Measurements from ENCODE around the gene STX10. TPM values are rescaled to one million over a fixed set of nuclear protein-coding genes. Genes with fewer than 3 reads are reported as not detected.
"Not testable (repeated sequence)": the region's sequence is repeated elsewhere in the genome, so short reads cannot be mapped to it uniquely, and the experiment has no call there.

Gene STX10
- total RNA-seq, 1 donor from 2014 or later, result 78.1 TPM

- Mint-ChIP-seq H3K27ac (no peak overlapping the region), H3K4me3 (no peak overlapping the region), H3K27me3 (ENCODE audit: insufficient read depth) (no peaks in the 10 kb centered on the region), H3K36me3 (ENCODE audit: low read depth) (peaks cover 8% of the 10 kb centered on the region), H3K4me1 (ENCODE audit: low read depth) (peaks cover 32% of the 10 kb centered on the region), H3K9me3 (no peaks in the 10 kb centered on the region)
- no peak for DNase-seq (ENCODE audit: low spot score)
- intact Hi-C loops (cut with micrococcal nuclease), result no loop called here
These were observed 26.2 kb upstream of the STX10 start for GRCh38 chr19:13176345-13176744.

GRCh38 chr19:13173139-13173737, 23.1 kb upstream of the STX10 start:
- Mint-ChIP-seq H3K36me3 (ENCODE audit: low read depth) (peaks cover 8% of the 10 kb centered on the region), H3K27me3 (ENCODE audit: insufficient read depth) (no peaks in the 10 kb centered on the region), H3K4me1 (ENCODE audit: low read depth) (peaks cover 46% of the 10 kb centered on the region), H3K27ac (peak overlapping the region; percentile 95), H3K9me3 (no peaks in the 10 kb centered on the region), H3K4me3 (peak overlapping the region; percentile 82)
- intact Hi-C loops (cut with micrococcal nuclease), result loop anchor here (2.0 kb wide), 1 partner anchor 18 kb away; no protein-coding TSS in a partner anchor
- no peak for DNase-seq (ENCODE audit: low spot score)

GRCh38 chr19:13172346-13173138, 22.4 kb upstream of the STX10 start:
- no peak for DNase-seq (ENCODE audit: low spot score)
- Mint-ChIP-seq H3K4me3 (peak overlapping the region; percentile 82), H3K4me1 (ENCODE audit: low read depth) (peaks cover 51% of the 10 kb centered on the region), H3K9me3 (no peaks in the 10 kb centered on the region), H3K36me3 (ENCODE audit: low read depth) (peaks cover 8% of the 10 kb centered on the region), H3K27me3 (ENCODE audit: insufficient read depth) (no peaks in the 10 kb centered on the region), H3K27ac (peak overlapping the region; percentile 95)
- intact Hi-C loops (cut with micrococcal nuclease), result loop anchor here (2.0 kb wide), 1 partner anchor 18 kb away; no protein-coding TSS in a partner anchor

- Mint-ChIP-seq H3K4me3 (peak overlapping the region; percentile 66), H3K4me1 (ENCODE audit: low read depth) (peaks cover 62% of the 10 kb centered on the region), H3K27me3 (ENCODE audit: insufficient read depth) (no peaks in the 10 kb centered on the region), H3K36me3 (ENCODE audit: low read depth) (peaks cover 8% of the 10 kb centered on the region), H3K27ac (peak overlapping the region; percentile 74), H3K9me3 (no peaks in the 10 kb centered on the region)
- DNase-seq (ENCODE audit: low spot score), result no peak
- intact Hi-C loops (cut with micrococcal nuclease), result no loop called here
These were observed 21.0 kb upstream of the STX10 start for GRCh38 chr19:13171146-13171545.

GRCh38 chr19:13169769-13170168, 19.6 kb upstream of the STX10 start:
- peaks cover 72% of the 10 kb centered on the region for H3K4me1 Mint-ChIP-seq (ENCODE audit: low read depth)
- H3K27ac Mint-ChIP-seq, result peak overlapping the region; percentile 96
- H3K4me3 Mint-ChIP-seq, result peak overlapping the region; percentile 6
- peaks cover 8% of the 10 kb centered on the region for H3K36me3 Mint-ChIP-seq (ENCODE audit: low read depth)
- intact Hi-C loops (cut with micrococcal nuclease), result loop anchor here (5.0 kb wide), 1 partner anchor 563 kb away; no protein-coding TSS in a partner anchor
- H3K27me3 Mint-ChIP-seq (ENCODE audit: insufficient read depth), result no peaks in the 10 kb centered on the region
- no peaks in the 10 kb centered on the region for H3K9me3 Mint-ChIP-seq
- DNase-seq (ENCODE audit: low spot score), result no peak

- intact Hi-C loops (cut with micrococcal nuclease), result loop anchor here (2.0 to 5.0 kb wide), 3 partner anchors 13 to 566 kb away; no protein-coding TSS in a partner anchor
- not testable (repeated sequence) for DNase-seq (ENCODE audit: low spot score); H3K36me3 Mint-ChIP-seq (ENCODE audit: low read depth); H3K9me3 Mint-ChIP-seq; H3K27me3 Mint-ChIP-seq (ENCODE audit: insufficient read depth)
- Mint-ChIP-seq H3K4me1 (ENCODE audit: low read depth) (peaks cover 64% of the 10 kb centered on the region), H3K27ac (peak overlapping the region; percentile 44), H3K4me3 (peak overlapping the region; percentile 82)
These were observed 16.0 kb upstream of the STX10 start for GRCh38 chr19:13166151-13166550.

- no peak for DNase-seq (ENCODE audit: low spot score)
- intact Hi-C loops (cut with micrococcal nuclease), result loop anchor here (5.0 kb wide), 1 partner anchor 567 kb away; no protein-coding TSS in a partner anchor
- no peaks in the 10 kb centered on the region for H3K9me3 Mint-ChIP-seq
- peaks cover 59% of the 10 kb centered on the region for H3K4me1 Mint-ChIP-seq (ENCODE audit: low read depth)
- peak overlapping the region; percentile 94 for H3K27ac Mint-ChIP-seq
- no peaks in the 10 kb centered on the region for H3K36me3 Mint-ChIP-seq (ENCODE audit: low read depth)
- no peaks in the 10 kb centered on the region for H3K27me3 Mint-ChIP-seq (ENCODE audit: insufficient read depth)
- H3K4me3 Mint-ChIP-seq, result peak overlapping the region; percentile 82
These were observed 15.2 kb upstream of the STX10 start for GRCh38 chr19:13165162-13165997.

GRCh38 chr19:13164343-13165161, 14.4 kb upstream of the STX10 start:
- H3K36me3 Mint-ChIP-seq (ENCODE audit: low read depth), result peaks cover 3% of the 10 kb centered on the region
- peak overlapping the region; percentile 82 for H3K4me3 Mint-ChIP-seq
- intact Hi-C loops (cut with micrococcal nuclease), result loop anchor here (5.0 kb wide), 1 partner anchor 568 kb away; no protein-coding TSS in a partner anchor
- H3K4me1 Mint-ChIP-seq (ENCODE audit: low read depth), result peaks cover 56% of the 10 kb centered on the region
- H3K27ac Mint-ChIP-seq, result peak overlapping the region; percentile 94
- peak; percentile 45 for DNase-seq (ENCODE audit: low spot score)
- H3K9me3 Mint-ChIP-seq, result no peaks in the 10 kb centered on the region
- no peaks in the 10 kb centered on the region for H3K27me3 Mint-ChIP-seq (ENCODE audit: insufficient read depth)

- Mint-ChIP-seq H3K27ac (peak overlapping the region; percentile 94), H3K36me3 (ENCODE audit: low read depth) (peaks cover 3% of the 10 kb centered on the region), H3K27me3 (ENCODE audit: insufficient read depth) (no peaks in the 10 kb centered on the region), H3K4me3 (peak overlapping the region; percentile 82), H3K4me1 (ENCODE audit: low read depth) (peaks cover 48% of the 10 kb centered on the region), H3K9me3 (no peaks in the 10 kb centered on the region)
- intact Hi-C loops (cut with micrococcal nuclease), result loop anchor here (1.0 to 2.0 kb wide), 4 partner anchors 8 to 47 kb away; partner anchors contain the start of gene TRMT1
- peak; percentile 44 for DNase-seq (ENCODE audit: low spot score)
These were observed 13.6 kb upstream of the STX10 start for GRCh38 chr19:13163609-13164342.

GRCh38 chr19:13162724-13163608, 12.8 kb upstream of the STX10 start:
- peak overlapping the region; percentile 94 for H3K27ac Mint-ChIP-seq
- H3K4me1 Mint-ChIP-seq (ENCODE audit: low read depth), result peaks cover 53% of the 10 kb centered on the region
- no peaks in the 10 kb centered on the region for H3K9me3 Mint-ChIP-seq
- intact Hi-C loops (cut with micrococcal nuclease), result loop anchor here (1.0 to 2.0 kb wide), 4 partner anchors 8 to 46 kb away; partner anchors contain the start of gene TRMT1
- H3K36me3 Mint-ChIP-seq (ENCODE audit: low read depth), result peaks cover 3% of the 10 kb centered on the region
- H3K27me3 Mint-ChIP-seq (ENCODE audit: insufficient read depth), result no peaks in the 10 kb centered on the region
- DNase-seq (ENCODE audit: low spot score), result peak; percentile 90
- peak overlapping the region; percentile 82 for H3K4me3 Mint-ChIP-seq

GRCh38 chr19:13160557-13160956, 10.4 kb upstream of the STX10 start:
- Mint-ChIP-seq H3K4me3 (peak overlapping the region; percentile 22), H3K27me3 (ENCODE audit: insufficient read depth) (no peaks in the 10 kb centered on the region), H3K9me3 (no peaks in the 10 kb centered on the region), H3K27ac (peak overlapping the region; percentile 58), H3K36me3 (ENCODE audit: low read depth) (peaks cover 3% of the 10 kb centered on the region), H3K4me1 (ENCODE audit: low read depth) (peaks cover 57% of the 10 kb centered on the region)
- no peak for DNase-seq (ENCODE audit: low spot score)
- intact Hi-C loops (cut with micrococcal nuclease), result no loop called here
